IMR-90 (cell line): Measurements from ENCODE around the gene KIAA0513. TPM values are rescaled to one million over a fixed set of nuclear protein-coding genes. Genes with fewer than 3 reads are reported as not detected.

Experiments
- ATAC-seq: fragments of 200-7000 bp; cut with Tn5 transposase; 2 replicates; pipeline ENCODE4 v1.9.1; 2020; ENCODE audit warnings: low read depth, mild to moderate bottlenecking, moderate library complexity
- BruUV-seq: library from RNA; stranded (reverse); fragments of 400-500 nt; replicated peaks from 2 replicates; lab custom pipeline; 2021; lab: Mats Ljungman, UMichigan
- CTCF ChIA-PET: fragments of 300-600 bp; formaldehyde crosslinking; extraction: SDS; loops from one replicate; lab custom pipeline; 2021; ENCODE audit warnings: antibody characterized with exemption; lab: Yijun Ruan, JAX
- POLR2A ChIA-PET: fragments of 300-600 bp; sonication (Branson Sonifier 250); formaldehyde crosslinking; loops from one replicate; lab custom pipeline; 2022; ENCODE audit warnings: antibody characterized with exemption; ENCODE audit not compliant: unreplicated experiment; lab: Charles Lee
- DNase-seq: peaks from one replicate; pipeline ENCODE4 v3.0.0; 2013
- H2AFZ ChIP-seq: replicated peaks from 2 replicates; pipeline ENCODE3; 2013; ENCODE audit warnings: low read length, mild to moderate bottlenecking; ENCODE audit not compliant: poor library complexity
- H2AK5ac ChIP-seq: 2 replicates; pipeline ENCODE4 v1.6.1; 2013; ENCODE audit warnings: low read depth, low read length, inconsistent platforms
- H2AK9ac ChIP-seq: replicated peaks from 2 replicates; pipeline ENCODE3; 2013; ENCODE audit warnings: mild to moderate bottlenecking, low read depth, low read length, moderate library complexity; ENCODE audit not compliant: poor library complexity
- H2BK120ac ChIP-seq: 2 replicates; pipeline ENCODE4 v1.6.1; 2013; ENCODE audit warnings: low read depth, low read length, inconsistent platforms
- H2BK15ac ChIP-seq: 3 replicates; pipeline ENCODE4 v1.6.1; 2013; ENCODE audit warnings: low read depth, low read length, inconsistent platforms
- H2BK20ac ChIP-seq: 2 replicates; pipeline ENCODE4 v1.6.1; 2013; ENCODE audit warnings: low read depth, mild to moderate bottlenecking, inconsistent platforms, low read length, moderate library complexity
- H2BK5ac ChIP-seq: 2 replicates; pipeline ENCODE4 v1.6.1; 2013; ENCODE audit warnings: mild to moderate bottlenecking, low read depth, low read length, inconsistent platforms; ENCODE audit not compliant: poor library complexity, severe bottlenecking
- H3K14ac ChIP-seq: replicated peaks from 2 replicates; pipeline ENCODE4 v1.6.1; 2013; ENCODE audit warnings: low read depth, low read length, inconsistent platforms
- H3K18ac ChIP-seq: 2 replicates; pipeline ENCODE4 v1.6.1; 2013; ENCODE audit warnings: low read depth, low read length, control low read depth
- H3K23ac ChIP-seq: 2 replicates; pipeline ENCODE4 v1.6.1; 2013; ENCODE audit warnings: low read depth, low read length, inconsistent platforms
- H3K27ac ChIP-seq: 2 replicates; pipeline ENCODE4 v1.5.1; 2013; ENCODE audit warnings: mild to moderate bottlenecking, control low read depth, low read length; ENCODE audit not compliant: insufficient read depth
- H3K27me3 ChIP-seq: 2 replicates; pipeline ENCODE4 v1.6.1; 2013; ENCODE audit warnings: low read length; ENCODE audit not compliant: control insufficient read depth, insufficient read depth
- H3K36me3 ChIP-seq: 2 replicates; pipeline ENCODE4 v1.6.1; 2013; ENCODE audit warnings: low read length, mixed read lengths; ENCODE audit not compliant: control insufficient read depth, insufficient read depth
- H3K4ac ChIP-seq: 2 replicates; pipeline ENCODE4 v1.6.1; 2013; ENCODE audit warnings: low read depth, low read length, inconsistent platforms
- H3K4me1 ChIP-seq: 2 replicates; pipeline ENCODE4 v1.6.1; 2013; ENCODE audit warnings: low read length, mixed read lengths; ENCODE audit not compliant: control insufficient read depth, insufficient read depth
- H3K4me2 ChIP-seq: 2 replicates; pipeline ENCODE4 v1.6.1; 2013; ENCODE audit warnings: low read depth, mild to moderate bottlenecking, control low read depth, low read length, moderate library complexity
- H3K4me3 ChIP-seq: 2 replicates; pipeline ENCODE4 v1.5.1; 2013; ENCODE audit warnings: low read depth, mild to moderate bottlenecking, control low read depth, low read length, moderate library complexity; ENCODE audit not compliant: insufficient read depth
- H3K56ac ChIP-seq: 2 replicates; pipeline ENCODE4 v1.6.1; 2013; ENCODE audit warnings: low read length, inconsistent platforms; ENCODE audit not compliant: insufficient read depth; ENCODE audit errors: extremely low read depth
- H3K79me1 ChIP-seq, 2 experiments: 2 replicates each; pipeline ENCODE4 v1.6.1; 2013; ENCODE audit warnings: low read length in 2 of 2, inconsistent platforms in 1 of 2, low read depth in 1 of 2
- H3K9ac ChIP-seq: 2 replicates; pipeline ENCODE4 v1.6.1; 2013; ENCODE audit warnings: low read depth, low read length, control low read depth
- H3K9me1 ChIP-seq: 2 replicates; pipeline ENCODE4 v1.6.1; 2013; ENCODE audit warnings: low read length, inconsistent platforms; ENCODE audit not compliant: insufficient read depth
- H3K9me3 ChIP-seq: 2 replicates; pipeline ENCODE4 v1.6.1; 2013; ENCODE audit warnings: low read length; ENCODE audit not compliant: control insufficient read depth, insufficient read depth
- H4K20me1 ChIP-seq: 2 replicates; pipeline ENCODE4 v1.6.1; 2013; ENCODE audit warnings: low read length, inconsistent platforms; ENCODE audit not compliant: insufficient read depth
- H4K5ac ChIP-seq: 2 replicates; pipeline ENCODE4 v1.6.1; 2013; ENCODE audit warnings: mild to moderate bottlenecking, low read depth, low read length, control low read depth
- H4K8ac ChIP-seq, 2 experiments: 2 replicates each; pipeline ENCODE4 v1.6.1; 2013; ENCODE audit warnings: low read depth in 2 of 2, low read length in 2 of 2, control low read depth in 1 of 2, inconsistent platforms in 1 of 2
- H4K91ac ChIP-seq: 2 replicates; pipeline ENCODE4 v1.6.1; 2013; ENCODE audit warnings: low read depth, low read length, inconsistent platforms; ENCODE audit not compliant: insufficient read depth
- BHLHE40 ChIP-seq: fragments of 150-350 bp; IDR thresholded peaks from 2 replicates; pipeline ENCODE4 v1.6.1; 2016; ENCODE audit warnings: mild to moderate bottlenecking, low read depth, low read length
- CEBPB ChIP-seq: IDR thresholded peaks from 2 replicates; pipeline ENCODE4 v1.6.1; 2012; ENCODE audit warnings: low read depth, low read length, improper control_type of control experiment
- CHD1 ChIP-seq: IDR thresholded peaks from 2 replicates; pipeline ENCODE4 v1.6.1; 2012; ENCODE audit warnings: low read depth, low read length, improper control_type of control experiment
- MAFK ChIP-seq: IDR thresholded peaks from 2 replicates; pipeline ENCODE4 v1.6.1; 2012; ENCODE audit warnings: low read depth, low read length, improper control_type of control experiment
- MXI1 ChIP-seq: IDR thresholded peaks from 2 replicates; pipeline ENCODE4 v1.6.1; 2012; ENCODE audit warnings: low read depth, mild to moderate bottlenecking, low read length, moderate library complexity, borderline replicate concordance
- POLR2A ChIP-seq: IDR thresholded peaks from 2 replicates; pipeline ENCODE4 v1.6.1; 2012; ENCODE audit warnings: mild to moderate bottlenecking, low read depth, low read length
- RCOR1 ChIP-seq: IDR thresholded peaks from 2 replicates; pipeline ENCODE4 v1.6.1; 2012; ENCODE audit warnings: mild to moderate bottlenecking, low read length, improper control_type of control experiment; ENCODE audit not compliant: insufficient replicate concordance
- SMC3 ChIP-seq: fragments of 150-350 bp; IDR thresholded peaks from 2 replicates; pipeline ENCODE4 v1.6.1; 2016; ENCODE audit warnings: low read depth, mild to moderate bottlenecking, antibody characterized with exemption, low read length, moderate library complexity
- WGBS, 2 experiments: methylation state at CpG; one replicate each; pipeline versions ENCODE4 v1.1.5 to v1.1.7; 2013; ENCODE audit warnings: missing lambda C conversion rate in 2 of 2; ENCODE audit not compliant: insufficient read length in 1 of 2; ENCODE audit errors: extremely low coverage in 2 of 2; 5-methylcytosine and 5-hydroxymethylcytosine counted together
- dilution Hi-C: fragments of 300-500 bp; cut with HindIII; formaldehyde crosslinking; loops from one replicate; pipeline ENCODE4 v1.14.3; 2018; ENCODE audit warnings: low sequenced_read_pairs; ENCODE audit not compliant: unreplicated experiment
- in situ Hi-C: fragments of 300-500 bp; cut with MboI; formaldehyde crosslinking; loops from 3 replicates; pipeline ENCODE4 v1.14.3; 2019; ENCODE audit warnings: low sequenced_read_pairs, inconsistent platforms, mixed read lengths
- intact Hi-C: fragments of 100-400 bp; cut with micrococcal nuclease; formaldehyde crosslinking; loops from 2 replicates; pipeline ENCODE4 v1.10.0; 2022
- polyA plus RNA-seq, 3 experiments: library from polyadenylated mRNA; depleted of rRNA; stranded (reverse); fragments of >200 nt; gene quantifications; 2 replicates each; pipeline ENCODE4 v1.2.3, GENCODE V29; 2012; ENCODE audit warnings: low replicate concordance in 1 of 3
- total RNA-seq: library from RNA; depleted of rRNA; stranded (reverse); fragments of >200 nt; gene quantifications from 2 replicates; pipeline ENCODE4 v1.2.3, GENCODE V29; 2012
- TF ChIP-seq, protein P1 (sequence below): fragments of 150-350 bp; IDR thresholded peaks from 2 replicates; pipeline ENCODE4 v1.6.1; 2017; ENCODE audit warnings: mild to moderate bottlenecking, antibody characterized with exemption, low read length, low read depth

Gene KIAA0513
- total and polyA plus RNA-seq, 2 of the 4 experiments (the other 2 are of a cell fraction), result 9.5 TPM

DNA sequence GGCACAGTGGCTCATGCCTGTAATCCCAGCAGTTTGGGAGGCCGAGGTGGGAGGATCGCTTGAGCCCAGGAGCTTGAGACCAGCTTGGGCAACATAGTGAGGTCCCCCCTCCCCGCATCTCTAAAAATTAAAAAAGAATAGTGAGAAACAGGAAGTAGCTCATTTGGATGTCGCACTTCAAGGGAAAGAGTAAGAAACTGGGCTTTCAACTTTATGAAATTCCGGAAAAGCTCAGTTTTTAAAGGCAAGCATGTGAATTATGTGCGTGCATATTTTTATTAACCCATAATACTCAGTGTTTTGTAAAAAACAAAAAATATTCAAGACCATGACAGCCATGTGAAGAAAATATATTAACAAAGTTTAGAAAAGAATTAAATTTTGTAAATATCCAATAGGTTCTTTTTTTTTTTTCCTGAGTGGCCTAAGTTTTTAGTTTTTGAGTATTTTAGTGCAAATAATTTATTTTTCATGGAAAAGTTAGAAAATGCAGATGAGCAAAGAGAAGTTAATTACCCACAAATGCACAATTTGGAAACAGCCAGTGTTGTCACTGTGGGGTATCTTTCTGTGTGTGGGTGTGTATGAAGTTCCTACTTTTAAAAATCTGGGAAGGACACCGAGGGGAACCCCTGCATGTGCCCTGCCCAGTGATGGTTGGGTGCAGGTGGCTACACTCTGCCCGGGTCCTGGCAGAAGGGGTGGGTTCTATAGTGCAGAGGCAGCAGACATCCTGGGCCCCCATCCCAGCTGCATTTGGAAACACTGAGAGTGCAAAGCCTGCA lies 44.7 kb downstream of the KIAA0513 start:
- Histone ChIP-seq H3K14ac (0 out of 2 replicates have a peak overlapping the region, but pooled peaks have one; percentile 33), H3K4me1 (peaks cover 9% of the 10 kb centered on the region), H3K9ac (no peak overlapping the region), H3K18ac (no peak overlapping the region), H3K4ac (no peak overlapping the region), H2AK5ac (no peak overlapping the region), H2AK9ac (no peak overlapping the region), H3K36me3 (peaks cover 11% of the 10 kb centered on the region; the same call in 1 of the 2 replicates), H2BK20ac (no peak overlapping the region), H3K4me2 (peak overlapping the region; percentile 26; the same call in 1 of the 2 replicates), H3K79me1 (no peaks in the 10 kb centered on the region), H4K8ac (peak overlapping the region in 1 of 2 experiments; percentile 72; a peak in 2 of 4 replicates), H3K56ac (no peak overlapping the region), H4K20me1 (no peaks in the 10 kb centered on the region), H3K4me3 (no peak overlapping the region), H2AFZ (peak overlapping the region; percentile 86), H4K5ac (no peak overlapping the region), H4K91ac (no peak overlapping the region), H3K27ac (no peak overlapping the region), H2BK120ac (no peak overlapping the region), H3K9me3 (no peaks in the 10 kb centered on the region), H3K9me1 (peaks cover 4% of the 10 kb centered on the region; the same call in 1 of the 2 replicates), H3K23ac (no peak overlapping the region), H2BK5ac (no peak overlapping the region), H3K27me3 (no peaks in the 10 kb centered on the region), H2BK15ac (no peak overlapping the region)
- DNase-seq (no peak), ATAC-seq (no peak; the same call in 1 of the 2 replicates)
- dilution Hi-C loops, result no loop called here
- intact Hi-C loops, result no loop called here
- POLR2A ChIA-PET, result no interaction called here
- TF ChIP-seq CEBPB (no peak), POLR2A (no peak), CHD1 (no peak), MXI1 (no peak), BHLHE40 (no peak), SMC3 (no peak), RCOR1 (no peak), MAFK (no peak)
- TF ChIP-seq, protein P1, sequence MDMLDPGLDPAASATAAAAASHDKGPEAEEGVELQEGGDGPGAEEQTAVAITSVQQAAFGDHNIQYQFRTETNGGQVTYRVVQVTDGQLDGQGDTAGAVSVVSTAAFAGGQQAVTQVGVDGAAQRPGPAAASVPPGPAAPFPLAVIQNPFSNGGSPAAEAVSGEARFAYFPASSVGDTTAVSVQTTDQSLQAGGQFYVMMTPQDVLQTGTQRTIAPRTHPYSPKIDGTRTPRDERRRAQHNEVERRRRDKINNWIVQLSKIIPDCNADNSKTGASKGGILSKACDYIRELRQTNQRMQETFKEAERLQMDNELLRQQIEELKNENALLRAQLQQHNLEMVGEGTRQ, result no peak
- 20% methylated on average over 1 of the region's 8 CpGs; no CpG with 5 or more reads in 1 of the 2 experiments for WGBS, 2 experiments
- CTCF ChIA-PET, result no interaction called here
- in situ Hi-C loops, result no loop called here
- BruUV-seq, result no TSS peak
